Tibial nerve (tissue), 4 donors: Measurements from ENCODE around the gene PKD2. TPM values are rescaled to one million over a fixed set of nuclear protein-coding genes. Genes with fewer than 3 reads are reported as not detected.
A peak's percentile ranks its signal among the peaks of the same experiment; 100 is the strongest.
"Not testable (repeated sequence)": the region's sequence is repeated elsewhere in the genome, so short reads cannot be mapped to it uniquely, and the experiment has no call there.

ENCODE experiments used
- DNase-seq, 2 donors: peaks; one replicate each; pipeline ENCODE4 v3.0.0-alpha.2; 2019; ENCODE audit warnings: low spot score in 2 of 2
- H3K27ac ChIP-seq, 4 donors: fragments of 200-600 bp; sonication (generic) in 3 of 4; one replicate each; pipeline ENCODE4 v1.5.1; 2017 to 2019; ENCODE audit warnings: mild to moderate bottlenecking in 1 of 4
- H3K27me3 ChIP-seq, 2 donors: fragments of 200-600 bp; sonication (generic) in 1 of 2; one replicate each; pipeline versions ENCODE4 v1.5.1 to v1.6.0; 2017 to 2019
- H3K36me3 ChIP-seq, 3 donors: fragments of 200-600 bp; sonication (generic); one replicate each; pipeline ENCODE4 v1.5.1; 2018 to 2019
- H3K4me1 ChIP-seq, 4 donors: fragments of 200-600 bp; sonication (generic) in 3 of 4; one replicate each; pipeline ENCODE4 v1.5.1; 2017 to 2019
- H3K4me3 ChIP-seq, 4 donors: fragments of 200-600 bp; sonication (generic) in 3 of 4; one replicate each; pipeline ENCODE4 v1.5.1; 2017 to 2019; ENCODE audit warnings: mild to moderate bottlenecking in 1 of 4, moderate library complexity in 1 of 4
- H3K9me3 ChIP-seq, 4 donors: fragments of 200-600 bp; sonication (generic) in 3 of 4; one replicate each; pipeline ENCODE4 v1.5.1; 2017 to 2019
- CTCF ChIP-seq, 5 experiments: fragments of 200-600 bp in 3 of 5; fragments of 450-650 bp in 2 of 5; sonication (generic) in 3 of 5; IDR thresholded peaks; one replicate each; pipeline ENCODE4 v1.5.1; 2016 to 2019; ENCODE audit warnings: antibody characterized with exemption in 5 of 5, mild to moderate bottlenecking in 3 of 5, moderate library complexity in 2 of 5
- EP300 ChIP-seq, 2 donors: sonication (generic); formaldehyde crosslinking; IDR thresholded peaks; one replicate each; pipeline ENCODE4 v1.6.1; 2017; ENCODE audit warnings: antibody characterized with exemption in 2 of 2, mild to moderate bottlenecking in 1 of 2
- POLR2A ChIP-seq, 2 donors: fragments of 450-650 bp; IDR thresholded peaks; one replicate each; pipeline ENCODE4 v1.6.1; 2017; ENCODE audit warnings: antibody characterized with exemption in 2 of 2, mild to moderate bottlenecking in 2 of 2, moderate library complexity in 2 of 2
- WGBS, 2 donors: methylation state at CpG; one replicate each; pipeline ENCODE4 v1.1.5; 2018; 5-methylcytosine and 5-hydroxymethylcytosine counted together
- total RNA-seq, 4 donors: library from RNA; depleted of rRNA; stranded (reverse); fragments of >200 nt; gene quantifications; one replicate each; pipeline ENCODE4 v1.1.0, GENCODE V29; 2016

PKD2 gene
- total RNA-seq, 4 donors from 2014 or later, result 92.7 to 117 (median 94.7) TPM

- H3K9me3 ChIP-seq, result no peaks in the 10 kb centered on the region
- 87 to 89% methylated on average over 10 of the region's 10 CpGs for WGBS, 2 donors
- peaks cover 0 to 7% (median 0%) of the 10 kb centered on the region in 3 donors for H3K36me3 ChIP-seq
- H3K27me3 ChIP-seq, result no peaks in the 10 kb centered on the region
- TF ChIP-seq EP300 (IDR thresholded peaks at IDR 0.05) (no peak), POLR2A (IDR thresholded peaks at IDR 0.05) (no peak), CTCF (IDR thresholded peaks at IDR 0.05) (no peak)
- DNase-seq, result no peak
- peak overlapping the region in 2 of 4 donors; percentile 91 to 92 for H3K27ac ChIP-seq
- H3K4me1 ChIP-seq, result peaks cover 1 to 93% (median 16%) of the 10 kb centered on the region in 4 donors
- no peak overlapping the region for H3K4me3 ChIP-seq
These were observed 8.3 kb downstream of the PKD2 start for GRCh38 chr4:88015659-88016295.

- peaks cover 0 to 74% (median 9%) of the 10 kb centered on the region in 4 donors for H3K4me1 ChIP-seq
- H3K27ac ChIP-seq, result peak overlapping the region; percentile 58 to 92 (median 85)
- TF ChIP-seq POLR2A (IDR thresholded peaks at IDR 0.05) (no peak), EP300 (IDR thresholded peaks at IDR 0.05) (peak; percentile 80 to 88)
- DNase-seq, result peak in 1 of 2 donors; percentile 52
- no peaks in the 10 kb centered on the region for H3K27me3 ChIP-seq
- peak overlapping the region in 1 of 4 donors; percentile 16 for H3K4me3 ChIP-seq
- peaks cover 0 to 21% (median 0%) of the 10 kb centered on the region in 3 donors for H3K36me3 ChIP-seq
- WGBS, 2 donors, result 56% methylated on average over 7 of the region's 7 CpGs
- H3K9me3 ChIP-seq, result no peaks in the 10 kb centered on the region
These were observed 10.3 kb downstream of the PKD2 start for GRCh38 chr4:88017516-88018297.

- TF ChIP-seq CTCF (IDR thresholded peaks at IDR 0.05), result no peak
- no peak for TF ChIP-seq EP300 (IDR thresholded peaks at IDR 0.05)
- no peak for TF ChIP-seq POLR2A (IDR thresholded peaks at IDR 0.05)
- H3K9me3 ChIP-seq, result no peaks in the 10 kb centered on the region
- H3K27me3 ChIP-seq, result no peaks in the 10 kb centered on the region
- H3K36me3 ChIP-seq, result peaks cover 0 to 26% (median 0%) of the 10 kb centered on the region in 3 donors
- peak overlapping the region; percentile 58 to 92 (median 85) for H3K27ac ChIP-seq
- peak in 1 of 2 donors; percentile 47 for DNase-seq
- 71 to 77% methylated on average over 5 of the region's 5 CpGs for WGBS, 2 donors
- peak overlapping the region in 1 of 4 donors; percentile 16 for H3K4me3 ChIP-seq
- peaks cover 0 to 66% (median 9%) of the 10 kb centered on the region in 4 donors for H3K4me1 ChIP-seq
These were observed 11.0 kb downstream of the PKD2 start for GRCh38 chr4:88018466-88018865.

GRCh38 chr4:88021824-88022223 is 14.4 kb downstream of the PKD2 start:
- Histone ChIP-seq H3K4me3 (no peak overlapping the region), H3K27ac (peak overlapping the region in 1 of 4 donors; percentile 10), H3K36me3 (peaks cover 0 to 46% (median 0%) of the 10 kb centered on the region in 3 donors), H3K4me1 (peaks cover 0 to 34% (median 9%) of the 10 kb centered on the region in 4 donors), H3K27me3 (no peaks in the 10 kb centered on the region), H3K9me3 (peaks cover 0 to 9% (median 3%) of the 10 kb centered on the region in 4 donors)
- no peak for TF ChIP-seq CTCF (IDR thresholded peaks at IDR 0.05)
- no peak for TF ChIP-seq EP300 (IDR thresholded peaks at IDR 0.05)
- no peak for DNase-seq

- H3K27ac ChIP-seq, result no peak overlapping the region
- peaks cover 0 to 51% (median 0%) of the 10 kb centered on the region in 3 donors for H3K36me3 ChIP-seq
- peaks cover 0 to 31% (median 9%) of the 10 kb centered on the region in 4 donors for H3K4me1 ChIP-seq
- H3K4me3 ChIP-seq, result no peak overlapping the region
- no peaks in the 10 kb centered on the region for H3K27me3 ChIP-seq
- no peak for DNase-seq
- H3K9me3 ChIP-seq, result peaks cover 0 to 9% (median 3%) of the 10 kb centered on the region in 4 donors
- TF ChIP-seq CTCF (IDR thresholded peaks at IDR 0.05) (no peak), POLR2A (IDR thresholded peaks at IDR 0.05) (no peak), EP300 (IDR thresholded peaks at IDR 0.05) (no peak)
These were observed 14.9 kb downstream of the PKD2 start for GRCh38 chr4:88022289-88022688.

GRCh38 chr4:88025868-88026661 is 18.6 kb downstream of the PKD2 start:
- H3K27ac ChIP-seq, H3K27me3 ChIP-seq, H3K9me3 ChIP-seq, DNase-seq, H3K4me3 ChIP-seq: not testable (repeated sequence)
- Histone ChIP-seq H3K36me3 (peaks cover 0 to 52% (median 0%) of the 10 kb centered on the region in 3 donors), H3K4me1 (peaks cover 0 to 23% (median 8%) of the 10 kb centered on the region in 4 donors)
- whole genome bisulfite sequencing, 2 donors, result 95 to 98% methylated on average over 6 of the region's 6 CpGs
